GM12892 (cell line): ENCODE results near the gene PRKACG.

ENCODE experiments used
- DNase-seq: peaks from one replicate; pipeline ENCODE4 v3.0.0; 2011; ENCODE audit not compliant: insufficient read length
- FAIRE-seq: peaks from 2 replicates; lab custom pipeline; 2011; peaks lifted over from hg19 to GRCh38; lab: Jason Lieb, UNC
- POLR2A ChIP-seq: IDR thresholded peaks from 2 replicates; pipeline ENCODE4 v1.6.1; 2011; ENCODE audit warnings: low read depth, low read length, control low read depth
- POLR2AphosphoS5 ChIP-seq: IDR thresholded peaks from 2 replicates; pipeline ENCODE4 v1.6.1; 2011; ENCODE audit warnings: low read depth, low read length, control low read depth
- TAF1 ChIP-seq: IDR thresholded peaks from 2 replicates; pipeline ENCODE4 v1.6.1; 2011; ENCODE audit warnings: low read depth, mild to moderate bottlenecking, control low read depth, low read length, borderline replicate concordance

PRKACG gene

DNA sequence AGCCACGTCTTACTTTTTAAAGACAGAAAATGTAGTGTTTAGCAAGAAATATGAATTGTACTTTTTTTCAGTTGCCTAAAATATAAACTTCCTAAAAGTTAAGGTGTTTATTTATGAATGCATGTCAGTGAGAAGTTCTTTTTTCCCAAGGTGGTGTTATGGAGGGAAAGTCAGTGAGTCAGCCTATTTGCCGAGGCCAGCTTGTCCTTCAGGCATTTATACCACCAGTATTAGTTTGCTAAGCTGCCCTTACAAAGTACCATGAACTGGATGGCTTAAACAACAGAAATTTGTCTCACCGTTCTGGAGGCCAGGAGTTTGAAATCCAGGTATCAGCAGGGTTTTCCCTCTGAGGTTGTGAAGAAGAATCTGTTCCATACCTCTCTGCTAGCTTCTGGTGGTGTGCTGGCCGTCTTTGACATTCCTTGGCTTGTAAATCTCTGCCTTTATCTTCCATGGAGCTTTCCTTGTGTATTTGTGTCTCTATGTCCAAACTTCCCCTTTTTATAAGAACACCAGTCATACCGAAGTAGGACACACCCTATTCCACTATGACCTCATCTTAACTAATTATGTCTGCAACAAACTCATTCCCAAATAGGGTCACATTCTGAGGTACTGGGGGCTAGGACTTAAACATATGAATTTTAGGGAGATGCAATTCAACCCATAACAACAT lies 38.4 kb downstream of the PRKACG start:
- FAIRE-seq (no peak), DNase-seq (no peak)
- TF ChIP-seq POLR2AphosphoS5 (no peak), POLR2A (no peak)

DNA sequence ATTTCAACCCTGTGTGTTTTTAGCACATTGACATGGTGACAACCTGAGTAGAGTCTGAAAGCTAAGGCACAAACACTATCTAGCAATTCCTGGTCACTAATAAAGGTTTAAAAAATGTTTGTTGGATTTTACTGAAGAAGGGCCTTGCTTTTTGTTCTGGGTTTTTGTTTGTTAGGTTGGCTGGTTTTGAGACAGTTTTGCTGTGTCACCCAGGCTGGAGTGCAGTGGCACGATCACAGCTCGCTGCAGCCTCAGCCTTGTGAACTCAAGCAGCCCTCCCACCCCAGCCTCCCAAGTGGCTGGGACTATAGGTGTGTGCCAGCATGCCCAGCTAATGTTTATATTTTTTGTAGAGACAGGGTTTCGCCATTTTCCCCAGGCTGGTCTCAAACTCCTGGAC lies 39.0 kb downstream of the PRKACG start:
- no peak for FAIRE-seq
- TF ChIP-seq TAF1 (no peak), POLR2A (no peak), POLR2AphosphoS5 (no peak)
- DNase-seq, result no peak

DNA sequence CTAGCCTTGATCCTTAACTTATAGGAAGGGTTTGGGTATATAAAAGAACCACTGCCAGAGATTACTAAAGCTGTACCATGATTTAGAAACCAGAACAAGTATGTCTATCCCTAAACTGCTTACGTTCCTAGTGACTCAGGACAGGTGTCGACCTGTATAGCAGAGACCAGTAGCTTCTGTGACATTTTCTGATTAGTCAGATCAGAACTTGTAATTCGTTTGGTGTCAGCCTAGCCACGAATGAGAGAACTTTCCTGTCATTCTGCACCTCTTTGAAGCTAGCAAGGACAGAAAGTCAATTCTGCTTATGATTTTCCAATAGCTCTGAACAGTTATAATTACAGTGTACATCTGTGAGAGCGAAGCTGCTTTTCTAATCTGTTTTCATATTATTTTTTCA lies 39.5 kb downstream of the PRKACG start:
- peak; percentile 47; the same call in 1 of the 2 replicates for TF ChIP-seq POLR2AphosphoS5
- TF ChIP-seq POLR2A, result peak; percentile 28; the same call in 1 of the 2 replicates
- no peak for TF ChIP-seq TAF1
- peak; percentile 86 for FAIRE-seq
- DNase-seq, result peak; percentile 35

DNA sequence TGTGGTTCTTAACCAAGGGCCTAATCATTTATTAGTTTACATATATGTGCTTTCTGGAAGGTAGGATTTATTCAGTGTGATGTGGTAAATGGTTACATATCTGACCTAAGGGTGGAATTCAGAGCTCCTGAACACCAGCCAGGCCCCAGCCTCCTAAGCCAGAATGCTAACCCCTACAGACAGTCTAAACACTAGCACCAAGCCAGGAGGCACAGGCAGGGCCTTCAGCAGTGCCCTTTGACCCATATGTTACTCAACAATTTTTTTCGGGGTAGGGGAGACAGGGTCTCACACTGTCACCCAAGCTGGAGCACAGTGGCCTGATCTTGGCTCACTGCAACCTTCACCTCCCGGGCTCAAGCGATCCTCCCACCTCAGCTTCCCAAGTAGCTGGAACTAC lies 40.3 kb downstream of the PRKACG start:
- DNase-seq (no peak), FAIRE-seq (no peak)
- TF ChIP-seq POLR2A (no peak), POLR2AphosphoS5 (no peak), TAF1 (no peak)

DNA sequence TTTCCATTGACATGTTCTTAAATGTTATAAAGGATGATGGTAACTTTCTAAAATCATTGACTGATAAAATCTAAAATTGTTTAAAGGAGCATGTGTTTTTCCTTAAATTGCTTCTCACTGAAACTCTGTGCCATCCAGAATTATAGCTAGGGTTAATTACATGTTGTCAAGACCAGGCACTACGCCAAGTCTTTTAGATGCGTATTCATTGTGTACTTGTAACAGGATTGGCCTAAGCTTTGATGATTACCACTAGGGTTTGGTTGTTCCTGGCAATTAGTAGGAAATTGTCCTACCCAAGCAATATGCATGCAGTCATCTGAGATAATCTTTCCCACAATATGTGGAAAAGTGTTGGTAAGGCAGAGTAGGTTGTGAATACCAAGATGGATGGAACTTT lies 43.8 kb downstream of the PRKACG start:
- no peak for DNase-seq
- no peak for FAIRE-seq
- TF ChIP-seq POLR2A (no peak), POLR2AphosphoS5 (no peak), TAF1 (no peak)

DNA sequence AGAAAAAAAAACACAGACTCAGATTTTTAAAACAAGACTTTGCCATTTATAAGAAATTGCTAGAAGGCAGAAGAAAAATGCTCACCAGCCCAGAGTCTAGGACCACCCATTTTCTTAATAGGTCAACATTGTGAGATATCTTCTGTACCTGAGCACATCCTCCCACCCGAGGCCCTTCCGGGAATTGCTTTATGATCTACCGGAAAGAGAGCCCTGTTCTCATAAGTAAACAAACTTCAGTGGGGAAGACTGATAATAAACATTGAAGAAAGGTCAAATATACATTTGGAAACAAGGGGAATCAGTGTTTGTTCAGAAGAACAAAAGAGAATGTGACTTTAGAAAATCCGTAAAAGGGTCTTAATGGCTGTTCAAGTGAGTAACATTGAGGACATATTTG lies 44.4 kb downstream of the PRKACG start:
- TF ChIP-seq TAF1 (no peak), POLR2AphosphoS5 (no peak), POLR2A (no peak)
- DNase-seq (no peak), FAIRE-seq (no peak)

DNA sequence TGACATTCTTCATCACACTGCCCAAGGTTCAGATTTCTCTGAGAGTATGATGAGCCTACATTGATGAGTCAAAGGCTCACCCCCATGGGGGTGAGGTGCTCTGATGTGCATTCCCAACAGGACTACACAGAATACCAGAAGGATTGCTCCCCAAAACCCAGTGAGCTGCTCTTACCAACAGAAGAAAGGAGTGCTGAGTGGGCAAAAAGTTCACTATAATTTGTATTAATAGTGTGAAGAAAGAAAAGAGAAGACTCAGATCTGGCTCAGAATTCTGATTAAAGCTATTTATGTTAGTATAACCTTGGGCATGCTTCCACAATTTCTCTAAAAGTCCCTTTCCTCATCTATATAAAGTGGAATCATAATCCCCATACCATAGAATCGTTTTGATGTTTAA lies 46.1 kb downstream of the PRKACG start:
- no peak for TF ChIP-seq POLR2A
- FAIRE-seq (no peak), DNase-seq (no peak)

DNA sequence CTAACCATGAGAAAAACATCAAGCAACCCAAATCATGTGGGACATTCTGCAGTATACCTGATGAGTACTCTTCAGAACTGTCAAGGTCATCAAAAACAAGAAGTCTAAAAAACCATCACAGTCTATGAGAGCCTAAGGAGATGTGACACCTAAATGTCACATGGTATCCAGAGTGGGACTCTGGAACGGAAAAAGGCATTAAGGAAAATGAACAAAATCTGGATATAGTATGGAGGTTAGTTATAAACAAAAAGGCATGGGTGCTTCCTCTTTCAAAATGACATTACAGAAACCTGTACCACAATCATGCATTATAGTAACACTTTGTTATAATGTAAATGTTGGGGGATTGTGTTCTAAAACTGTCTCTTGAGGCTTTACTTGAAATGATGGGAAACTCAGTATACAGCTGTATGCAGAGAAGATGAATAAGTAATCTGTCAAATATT lies 47.4 kb downstream of the PRKACG start:
- FAIRE-seq (peak; percentile 74), DNase-seq (no peak)
- no peak for TF ChIP-seq POLR2A
- no peak for TF ChIP-seq TAF1
- no peak for TF ChIP-seq POLR2AphosphoS5

DNA sequence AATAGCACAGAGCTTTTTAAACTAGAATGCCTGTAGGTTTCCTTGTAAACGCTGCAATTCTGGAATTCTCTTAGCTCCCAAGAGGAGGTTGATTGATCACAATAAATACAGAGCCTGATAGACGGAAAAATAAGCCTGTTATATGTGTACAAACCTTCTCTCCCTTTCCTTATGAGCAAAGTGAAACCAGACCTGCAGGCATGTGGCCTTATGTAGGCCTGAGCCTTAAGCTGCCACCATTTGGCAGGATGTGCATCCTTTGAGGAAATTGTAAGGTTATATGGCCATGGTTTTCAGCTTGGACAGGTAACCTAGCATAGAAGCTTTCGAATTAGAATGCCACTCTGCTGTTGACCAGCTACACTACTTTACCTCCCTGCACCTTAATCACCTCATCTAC lies 49.1 kb downstream of the PRKACG start:
- FAIRE-seq (no peak), DNase-seq (no peak)
- TF ChIP-seq TAF1, result no peak

DNA sequence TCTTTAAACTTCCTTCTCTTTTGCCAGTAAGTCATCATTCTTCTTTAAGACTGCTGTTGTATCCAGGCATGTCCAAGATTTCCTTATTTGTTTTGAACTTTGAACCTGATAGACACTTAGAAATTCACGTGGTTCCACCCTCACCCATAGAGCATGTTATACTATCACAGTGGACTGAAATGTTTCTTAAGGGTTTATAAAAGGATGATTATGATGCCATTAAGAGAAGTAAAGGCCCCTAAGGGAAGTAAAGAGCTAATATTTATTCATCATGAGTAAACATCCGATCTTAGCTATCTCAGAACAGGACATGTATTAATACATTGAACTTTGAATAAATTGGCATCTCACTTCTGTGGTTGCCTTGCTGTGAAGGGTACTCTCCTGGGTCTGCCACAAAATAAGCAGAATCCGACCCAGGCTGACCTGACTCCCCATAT lies 49.8 kb downstream of the PRKACG start:
- DNase-seq (no peak), FAIRE-seq (no peak)
- no peak for TF ChIP-seq POLR2A
- TF ChIP-seq TAF1, result no peak
- no peak for TF ChIP-seq POLR2AphosphoS5

DNA sequence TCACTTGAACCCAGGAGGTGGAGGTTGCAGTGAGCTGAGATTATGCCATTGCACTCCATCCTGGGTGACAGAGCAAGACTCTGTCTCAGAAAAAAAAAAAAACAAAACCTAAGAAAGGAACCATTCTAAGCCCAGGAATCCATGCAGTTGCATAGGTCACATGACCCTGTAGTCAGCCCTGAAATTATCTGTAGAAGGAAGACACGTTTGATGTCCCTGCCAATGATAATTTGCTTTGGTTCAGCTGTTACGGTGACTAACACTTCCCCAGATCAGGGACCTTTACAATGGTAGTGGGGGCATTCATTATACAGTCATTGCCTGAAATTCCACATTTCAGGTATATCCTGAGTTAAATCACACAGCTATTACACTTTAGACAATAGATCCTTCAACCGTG lies 50.5 kb downstream of the PRKACG start:
- FAIRE-seq (no peak), DNase-seq (no peak)
- TF ChIP-seq TAF1 (no peak), POLR2AphosphoS5 (no peak), POLR2A (no peak)
